Heart right ventricle (tissue), 16 donors: Measurements from ENCODE around the gene MTA2. TPM values are rescaled to one million over a fixed set of nuclear protein-coding genes. Genes with fewer than 3 reads are reported as not detected.
"Not testable (repeated sequence)": the region's sequence is repeated elsewhere in the genome, so short reads cannot be mapped to it uniquely, and the experiment has no call there.

ENCODE experiments used
- ATAC-seq, 8 donors: fragments of 200-7000 bp; cut with Tn5 transposase; one replicate each; pipeline ENCODE4 v1.9.1; 2020; ENCODE audit warnings: mild to moderate bottlenecking in 8 of 8, moderate library complexity in 8 of 8, moderate number of reproducible peaks in 1 of 8
- DNase-seq, 2 donors: peaks; one replicate each; pipeline ENCODE4 v3.0.0-alpha.2; 2020
- H3K27ac ChIP-seq, 10 donors: fragments of 200-600 bp; sonication (generic) in 2 of 10; one replicate each; pipeline versions ENCODE4 v1.5.0 to v1.8.0; 2020 to 2022; ENCODE audit warnings: mild to moderate bottlenecking in 3 of 10
- H3K27me3 ChIP-seq, 7 donors: fragments of 200-600 bp; one replicate each; pipeline ENCODE4 v1.8.0; 2021 to 2022; ENCODE audit warnings: mild to moderate bottlenecking in 2 of 7
- H3K36me3 ChIP-seq, 9 donors: fragments of 200-600 bp; sonication (generic) in 1 of 9; one replicate each; pipeline versions ENCODE4 v1.5.0 to v1.8.0; 2020 to 2022; ENCODE audit warnings: mild to moderate bottlenecking in 2 of 9
- H3K4me1 ChIP-seq, 9 donors: fragments of 200-600 bp; sonication (generic) in 1 of 9; one replicate each; pipeline versions ENCODE4 v1.5.0 to v1.8.0; 2020 to 2022; ENCODE audit warnings: mild to moderate bottlenecking in 4 of 9
- H3K4me3 ChIP-seq, 10 donors: fragments of 200-600 bp; sonication (generic) in 2 of 10; one replicate each; pipeline versions ENCODE4 v1.5.0 to v1.8.0; 2020 to 2022; ENCODE audit warnings: mild to moderate bottlenecking in 7 of 10, moderate library complexity in 2 of 10
- H3K9me3 ChIP-seq, 11 donors: fragments of 200-600 bp in 10 of 11; sonication (generic) in 2 of 11; one replicate each; pipeline versions ENCODE4 v1.5.0 to v1.8.0; 2013 to 2022; ENCODE audit warnings: mild to moderate bottlenecking in 2 of 11, control low read depth in 1 of 11, moderate library complexity in 1 of 11
- CTCF ChIP-seq, 9 donors: fragments of 200-600 bp; sonication (generic) in 2 of 9; IDR thresholded peaks; one replicate each; pipeline versions ENCODE4 v1.5.0 to v1.8.0; 2021 to 2022; ENCODE audit warnings: antibody characterized with exemption in 9 of 9, mild to moderate bottlenecking in 5 of 9, moderate library complexity in 1 of 9
- WGBS, 2 donors: extraction: QIAGEN DNeasy Blood & Tissue Kit; methylation state at CpG; one replicate each; pipeline ENCODE4 v1.1.7; 2013; ENCODE audit warnings: inconsistent platforms in 1 of 2; 5-methylcytosine and 5-hydroxymethylcytosine counted together
- intact Hi-C, 10 donors: fragments of 100-400 bp; cut with DNase I; formaldehyde crosslinking; loops; one replicate each; pipeline versions ENCODE4 v1.11.1 to v1.14.2; 2022
- long read RNA-seq, 3 donors: library from polyadenylated mRNA; unstranded; transcript quantifications; one replicate each; pipeline ENCODE4 v2.0.0, GENCODE V29; 2020 to 2021
- polyA plus RNA-seq, 2 donors: library from polyadenylated mRNA; stranded (reverse); fragments of 200-250 nt; gene quantifications; one replicate each; pipeline ENCODE4 v1.2.3, GENCODE V29; 2013
- total RNA-seq, 10 donors: library from RNA; stranded (reverse); fragmentation: NEBNext Ultra II Directional in 3 of 10; extraction: Animal tissue kit (Norgen Biotek cat#: 25700) in 3 of 10; gene quantifications; one replicate each; pipeline versions ENCODE4 v1.2.1 to v1.2.4, GENCODE V29; 2021 to 2023
- donor health status: Arrhythmogenic right ventricular cardiomyopathy.
- donor health status: ischemic (EF 13 %, LVEDD 7.1; RV severe dilation, severe dysfunction).
- donor health status: healthy with polysubstance abuse.
- donor health status: DM: no; HTN: yes; CAD: no.
- donor health status: DM: no; HTN: no; CAD: no.
- donor health status: ischemic (EF 25% LVEDD 6.9; RV normal size, moderate dysfunction).
- donor health status: ischemic (EF 25% LVEDD 5.7; RV mildly dilated, moderate dysfunction).
- donor health status: healthy.
- donor health status: DM: yes; HTN: yes; CAD: no.
- donor health status: Ischemic cardiomyopathy.
- donor health status: ischemic (EF 35%, LVEDD 5.7; RV mildly dilated, moderate dysfunction).
- donor health status: nonischemic (EF 11% LVEDD 7.7; RV severe dilation, severe dysfunction).
- donor health status: DM: yes; HTN: yes; CAD: no.
- donor health status: PGD.
- donor health status: ischemic (EF 29% LVEDD 5.4; RV normal size, mild dysfunction).
- donor health status: nonischemic (EF 23%, LVEDD 6.1; RV moderate dilation, normal function).

MTA2 gene
- total RNA-seq (10 to 100 TPM; 25.0 to 45.3 (median 29.8) TPM), polyA plus RNA-seq (10 to 100 TPM; 22.1 to 35.3 TPM)
- long read RNA-seq, donor 1, partial matches to known transcripts = 1 of 6 reads
- long read RNA-seq, donor 1, other reads (novel, unspliced or antisense) = 1 of 6 reads
- long read RNA-seq, donor 2, transcript MTA2-201 (18 exons, 3,058 nt) = major isoform, 8 of 10 reads
- long read RNA-seq, donor 2, partial matches to known transcripts = 1 of 10 reads
- long read RNA-seq, donor 2, other reads (novel, unspliced or antisense) = 0 of 10 reads
- long read RNA-seq, donor 3, transcript MTA2-201 (18 exons, 3,058 nt) = major isoform, 6 of 8 reads
- long read RNA-seq, donor 3, partial matches to known transcripts = 1 of 8 reads
- long read RNA-seq, donor 3, other reads (novel, unspliced or antisense) = 1 of 8 reads

- H3K27me3 ChIP-seq = no peaks in the 10 kb centered on the region
- ATAC-seq = peak; percentile 88 to 95 (median 90)
- WGBS, 2 donors = 0 to 1% methylated on average over 71 to 83 of the region's 83 CpGs
- peaks cover 17 to 48% (median 43%) of the 10 kb centered on the region in 9 donors for H3K4me1 ChIP-seq
- intact Hi-C loops = loop anchor here in 2 of 10 donors (1.0 to 10.0 kb wide), 3 partner anchors 11 to 233 kb away; partner anchors contain the start of genes C11orf98 (in 1 of the 2), CSKMT (in 1 of the 2), EML3 (in 1 of the 2) and STX5 (in 1 of the 2)
- peak within 1 kb of the TSS; percentile 84 to 99 (median 97) for H3K27ac ChIP-seq
- no peaks in the 10 kb centered on the region for H3K9me3 ChIP-seq
- H3K4me3 ChIP-seq = peak within 1 kb of the TSS; percentile 34 to 100 (median 95)
- peaks cover 0 to 60% (median 24%) of the 10 kb centered on the region in 9 donors for H3K36me3 ChIP-seq
- DNase-seq = peak; percentile 98
- TF ChIP-seq CTCF (IDR thresholded peaks at IDR 0.05) = no peak
Observed at GRCh38 chr11:62601372-62602140, at the start of gene MTA2. Gene MTA2 (minus strand): TSS chr11:62601865. CDS start chr11:62601450, 415 bp downstream.

- H3K4me3 ChIP-seq, H3K27me3 ChIP-seq, ATAC-seq, H3K27ac ChIP-seq, DNase-seq, H3K9me3 ChIP-seq: not testable (repeated sequence)
- intact Hi-C loops = loop anchor here in 1 of 10 donors (5.0 kb wide), 1 partner anchor 38 kb away; the partner anchor contains the start of genes EML3 and ROM1
- Histone ChIP-seq H3K4me1 (peaks cover 8 to 35% (median 29%) of the 10 kb centered on the region in 9 donors), H3K36me3 (peaks cover 0 to 36% (median 17%) of the 10 kb centered on the region in 9 donors)
- 94 to 95% methylated on average over 12 of the region's 12 CpGs for WGBS, 2 donors
Observed at GRCh38 chr11:62650283-62650682, 48.6 kb upstream of the MTA2 start.

GRCh38 chr11:62649486-62649885 lies 47.8 kb upstream of the MTA2 start:
- Histone ChIP-seq H3K4me3 (no peak overlapping the region), H3K9me3 (no peaks in the 10 kb centered on the region), H3K27me3 (no peaks in the 10 kb centered on the region), H3K36me3 (peaks cover 0 to 38% (median 17%) of the 10 kb centered on the region in 9 donors), H3K4me1 (peaks cover 12 to 43% (median 37%) of the 10 kb centered on the region in 9 donors), H3K27ac (no peak overlapping the region)
- 93 to 94% methylated on average over 11 of the region's 11 CpGs for WGBS, 2 donors
- DNase-seq (no peak), ATAC-seq (no peak)
- intact Hi-C loops = no loop called here
- no peak for TF ChIP-seq CTCF (IDR thresholded peaks at IDR 0.05)

GRCh38 chr11:62648967-62649364 lies 47.3 kb upstream of the MTA2 start:
- no peak overlapping the region for H3K27ac ChIP-seq
- no peak overlapping the region for H3K4me3 ChIP-seq
- TF ChIP-seq CTCF (IDR thresholded peaks at IDR 0.05) = no peak
- DNase-seq = no peak
- no peak for ATAC-seq
- peaks cover 0 to 43% (median 17%) of the 10 kb centered on the region in 9 donors for H3K36me3 ChIP-seq
- H3K4me1 ChIP-seq = peaks cover 12 to 44% (median 40%) of the 10 kb centered on the region in 9 donors
- WGBS, 2 donors = 82 to 85% methylated on average over 11 of the region's 11 CpGs
- H3K9me3 ChIP-seq = no peaks in the 10 kb centered on the region
- intact Hi-C loops = no loop called here
- no peaks in the 10 kb centered on the region for H3K27me3 ChIP-seq
